ENCODE data around the gene SCT. TPM values are rescaled to one million over a fixed set of nuclear protein-coding genes. Genes with fewer than 3 reads are reported as not detected.

The SCT gene
- polyA plus RNA-seq, 3 donors, result not detected

DNA sequence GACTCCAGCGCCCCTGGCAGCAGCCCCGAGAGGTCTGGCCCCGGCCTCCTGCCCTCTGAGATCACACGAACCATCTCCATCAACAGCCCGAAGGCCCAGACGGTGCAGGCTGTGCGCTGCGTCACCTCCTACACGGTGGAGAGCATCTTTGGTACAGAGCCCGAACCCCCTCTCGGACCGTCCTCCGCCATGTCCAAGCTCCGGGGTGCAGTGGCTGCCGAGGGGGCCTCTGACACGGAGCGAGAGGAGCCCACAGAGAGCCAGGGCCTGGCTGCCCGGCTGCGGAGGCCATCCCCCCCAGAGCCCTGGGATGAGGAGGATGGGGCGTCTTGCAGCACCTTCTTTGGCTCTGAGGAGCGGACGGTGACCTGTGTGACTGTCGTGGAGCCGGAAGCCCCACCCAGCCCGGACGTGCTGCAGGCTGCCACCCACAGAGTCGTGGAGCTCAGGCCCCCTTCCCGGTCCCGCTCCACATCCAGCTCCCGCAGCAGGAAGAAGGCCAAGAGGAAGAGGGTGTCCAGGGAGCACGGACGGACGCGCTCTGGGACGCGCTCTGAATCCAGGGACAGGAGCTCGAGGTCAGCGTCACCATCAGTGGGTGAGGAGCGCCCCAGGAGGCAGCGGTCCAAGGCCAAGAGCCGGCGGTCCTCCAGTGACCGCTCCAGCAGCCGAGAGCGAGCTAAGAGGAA, 18.9 kb downstream of the SCT start:
- intact Hi-C loops (cut with micrococcal nuclease), result no loop called here
- no peaks in the 10 kb centered on the region for H3K27me3 ChIP-seq (ENCODE audit: control insufficient read depth in 2 of 2, insufficient read depth in 2 of 2, low read length in 2 of 2)
- H3K9ac ChIP-seq (ENCODE audit: insufficient read depth, low read length, poor library complexity, severe bottlenecking), result no peak overlapping the region
- no peak overlapping the region for H3K4me3 Mint-ChIP-seq
- H3K4me2 ChIP-seq (replicated peaks; ENCODE audit: extremely low read depth, low read length, poor library complexity, severe bottlenecking), result no peak overlapping the region
- H3K79me2 ChIP-seq (ENCODE audit: insufficient read depth, low read length), result peaks cover 4% of the 10 kb centered on the region
- no peak overlapping the region for H3K4me3 ChIP-seq (replicated peaks in 1 of 3; ENCODE audit: low read depth in 2 of 3, low read length in 3 of 3)
- no peak for DNase-seq
- H3K4me1 ChIP-seq (ENCODE audit: control insufficient read depth in 1 of 2, insufficient read depth in 2 of 2, low read length in 2 of 2), result peaks cover 4% of the 10 kb centered on the region in 2 donors
- H3K27ac ChIP-seq (ENCODE audit: low read depth in 1 of 2, low read length in 2 of 2), result no peak overlapping the region
- H3K9me3 ChIP-seq (replicated peaks in 1 of 2; ENCODE audit: control insufficient read depth in 1 of 2, insufficient read depth in 1 of 2, low read length in 2 of 2), result no peaks in the 10 kb centered on the region
- H3K27me3 Mint-ChIP-seq (ENCODE audit: low read depth in 3 of 3), result no peaks in the 10 kb centered on the region
- H3K9me3 Mint-ChIP-seq, result no peaks in the 10 kb centered on the region
- H2AFZ ChIP-seq (ENCODE audit: insufficient read depth, low read depth, low read length, poor library complexity, severe bottlenecking), result no peak overlapping the region
- peaks cover 94 to 99% of the 10 kb centered on the region in 2 donors for H3K36me3 ChIP-seq (replicated peaks in 1 of 2; ENCODE audit: control insufficient read depth in 1 of 2, insufficient read depth in 2 of 2, low read length in 2 of 2)
- peak overlapping the region in 2 of 7 donors; percentile 56 to 63 for H3K27ac Mint-ChIP-seq
- peaks cover 69 to 91% of the 10 kb centered on the region in 2 donors for H3K36me3 Mint-ChIP-seq
- no peak for TF ChIP-seq CTCF (IDR thresholded peaks at IDR 0.05)
- peaks cover 44% of the 10 kb centered on the region for H4K20me1 ChIP-seq (ENCODE audit: insufficient read depth, low read length)
- 97% methylated on average over 45 of the region's 45 CpGs for WGBS (ENCODE audit: insufficient coverage)
- H3K4me1 Mint-ChIP-seq, result peaks cover 5% of the 10 kb centered on the region

DNA sequence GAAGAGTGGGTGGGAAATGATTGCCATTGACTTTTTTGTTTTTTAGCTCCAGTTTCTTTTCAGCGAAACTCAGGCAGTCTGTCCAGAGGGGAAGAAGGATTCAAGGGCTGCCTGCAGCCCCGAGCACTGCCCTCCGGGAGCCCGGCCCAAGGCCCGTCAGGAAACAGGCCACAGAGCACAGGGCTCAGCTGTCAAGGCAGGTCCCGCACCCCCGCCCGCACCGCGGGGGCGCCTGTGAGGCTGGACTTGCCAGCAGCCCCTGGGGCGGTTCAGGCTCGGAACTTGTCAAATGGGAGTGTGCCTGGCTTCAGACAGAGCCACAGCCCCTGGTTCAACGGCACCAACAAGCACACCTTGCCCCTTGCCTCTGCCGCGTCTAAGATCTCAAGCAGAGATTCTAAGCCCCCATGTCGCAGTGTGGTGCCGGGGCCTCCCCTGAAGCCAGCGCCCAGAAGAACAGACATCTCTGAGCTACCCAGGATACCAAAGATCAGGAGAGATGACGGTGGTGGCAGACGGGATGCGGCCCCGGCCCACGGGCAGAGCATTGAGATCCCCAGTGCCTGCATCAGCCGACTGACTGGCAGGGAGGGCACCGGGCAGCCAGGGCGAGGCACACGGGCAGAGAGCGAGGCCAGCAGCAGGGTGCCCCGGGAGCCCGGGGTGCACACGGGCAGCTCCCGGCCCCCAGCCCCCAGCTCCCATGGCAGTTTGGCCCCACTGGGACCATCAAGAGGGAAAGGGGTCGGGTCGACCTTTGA, 19.8 kb downstream of the SCT start:
- Histone ChIP-seq H3K27ac (ENCODE audit: low read depth in 1 of 2, low read length in 2 of 2) (no peak overlapping the region), H3K27me3 (ENCODE audit: control insufficient read depth in 2 of 2, insufficient read depth in 2 of 2, low read length in 2 of 2) (no peaks in the 10 kb centered on the region), H2AFZ (ENCODE audit: insufficient read depth, low read depth, low read length, poor library complexity, severe bottlenecking) (no peak overlapping the region), H3K36me3 (replicated peaks in 1 of 2; ENCODE audit: control insufficient read depth in 1 of 2, insufficient read depth in 2 of 2, low read length in 2 of 2) (peaks cover 91 to 99% of the 10 kb centered on the region in 2 donors), H3K79me2 (ENCODE audit: insufficient read depth, low read length) (no peaks in the 10 kb centered on the region), H3K9ac (ENCODE audit: insufficient read depth, low read length, poor library complexity, severe bottlenecking) (no peak overlapping the region), H3K9me3 (replicated peaks in 1 of 2; ENCODE audit: control insufficient read depth in 1 of 2, insufficient read depth in 1 of 2, low read length in 2 of 2) (no peaks in the 10 kb centered on the region), H3K4me3 (replicated peaks in 1 of 3; ENCODE audit: low read depth in 2 of 3, low read length in 3 of 3) (no peak overlapping the region), H4K20me1 (ENCODE audit: insufficient read depth, low read length) (peaks cover 39% of the 10 kb centered on the region), H3K4me1 (ENCODE audit: control insufficient read depth in 1 of 2, insufficient read depth in 2 of 2, low read length in 2 of 2) (no peaks in the 10 kb centered on the region), H3K4me2 (replicated peaks; ENCODE audit: extremely low read depth, low read length, poor library complexity, severe bottlenecking) (no peak overlapping the region)
- H3K9me3 Mint-ChIP-seq, result no peaks in the 10 kb centered on the region
- intact Hi-C loops (cut with micrococcal nuclease), result no loop called here
- peak overlapping the region in 2 of 7 donors; percentile 15 to 16 for H3K27ac Mint-ChIP-seq
- DNase-seq, result no peak
- H3K4me1 Mint-ChIP-seq, result peaks cover under 1% of the 10 kb centered on the region
- H3K4me3 Mint-ChIP-seq, result no peak overlapping the region
- TF ChIP-seq CTCF (IDR thresholded peaks at IDR 0.05), result no peak
- peaks cover 0 to 2% (median 0%) of the 10 kb centered on the region in 3 donors for H3K27me3 Mint-ChIP-seq (ENCODE audit: low read depth in 3 of 3)
- WGBS (ENCODE audit: insufficient coverage), result 95% methylated on average over 35 of the region's 35 CpGs
- H3K36me3 Mint-ChIP-seq, result peaks cover 68 to 91% of the 10 kb centered on the region in 2 donors
